Caco-2 (cell line): ENCODE measurements around the gene CLRN3. TPM values are rescaled to one million over a fixed set of nuclear protein-coding genes. Genes with fewer than 3 reads are reported as not detected.

Experiments
- BruUV-seq: library from RNA; stranded (reverse); fragments of 400-500 nt; replicated peaks from 2 replicates; lab custom pipeline; 2021; lab: Mats Ljungman, UMichigan
- CTCF ChIA-PET: fragments of 300-600 bp; sonication (Branson Sonifier 250); formaldehyde crosslinking; loops from one replicate; lab custom pipeline; 2022; ENCODE audit warnings: antibody characterized with exemption; lab: Charles Lee
- POLR2A ChIA-PET: fragments of 300-600 bp; sonication (Branson Sonifier 250); formaldehyde crosslinking; loops from one replicate; lab custom pipeline; 2022; ENCODE audit warnings: antibody characterized with exemption; lab: Charles Lee
- DNase-seq, 2 experiments: peaks; one replicate each; pipeline versions ENCODE4 v3.0.0 to v3.0.0-alpha.2; 2020 to 2022
- H3K27me3 ChIP-seq: replicated peaks from 2 replicates; pipeline ENCODE4 v1.6.0; 2011; ENCODE audit warnings: low read length; ENCODE audit not compliant: control insufficient read depth, insufficient read depth
- H3K36me3 ChIP-seq: 2 replicates; pipeline ENCODE4 v1.5.1; 2011; ENCODE audit warnings: low read length; ENCODE audit not compliant: control insufficient read depth, insufficient read depth
- H3K4me1 ChIP-seq: fragments of 250-450 bp; sonication (Bioruptor Pico); 2 replicates; pipeline ENCODE4 v1.5.1; 2020; ENCODE audit warnings: mild to moderate bottlenecking
- H3K4me3 ChIP-seq: 2 replicates; pipeline ENCODE4 v1.5.1; 2011; ENCODE audit warnings: low read depth, mild to moderate bottlenecking, control low read depth, low read length
- H3K9me3 ChIP-seq: fragments of 250-450 bp; sonication (Bioruptor Pico); 2 replicates; pipeline ENCODE4 v1.5.1; 2020; ENCODE audit warnings: mild to moderate bottlenecking, moderate library complexity
- H3K27ac Mint-ChIP-seq: one replicate; pipeline ENCODE4 v1.8.0; 2022; ENCODE audit warnings: mixed read lengths; ENCODE audit not compliant: unreplicated experiment
- H3K27me3 Mint-ChIP-seq: one replicate; pipeline ENCODE4 v1.8.0; 2022; ENCODE audit warnings: mixed read lengths; ENCODE audit not compliant: insufficient read depth, unreplicated experiment
- H3K36me3 Mint-ChIP-seq: one replicate; pipeline ENCODE4 v1.8.0; 2022; ENCODE audit warnings: mild to moderate bottlenecking, mixed read lengths; ENCODE audit not compliant: insufficient read depth, unreplicated experiment
- H3K4me1 Mint-ChIP-seq: one replicate; pipeline ENCODE4 v1.8.0; 2022; ENCODE audit warnings: low read depth, mixed read lengths; ENCODE audit not compliant: unreplicated experiment
- H3K4me3 Mint-ChIP-seq: one replicate; pipeline ENCODE4 v1.8.0; 2022; ENCODE audit warnings: mild to moderate bottlenecking, moderate library complexity, mixed read lengths; ENCODE audit not compliant: unreplicated experiment
- H3K9me3 Mint-ChIP-seq: one replicate; pipeline ENCODE4 v1.8.0; 2022; ENCODE audit warnings: mixed read lengths; ENCODE audit not compliant: unreplicated experiment
- CTCF ChIP-seq, 2 experiments: fragments of 200-600 bp in 1 of 2; IDR thresholded peaks; 1 replicate in 1 of 2; 2 replicates in 1 of 2; pipeline versions ENCODE4 v1.5.1 to v1.8.0; 2011 to 2022; ENCODE audit warnings: antibody characterized with exemption in 1 of 2, control low read depth in 1 of 2, inconsistent platforms in 1 of 2, low read depth in 1 of 2, low read length in 1 of 2, mild to moderate bottlenecking in 1 of 2, moderate library complexity in 1 of 2; ENCODE audit not compliant: insufficient read depth in 1 of 2, severe bottlenecking in 1 of 2, unreplicated experiment in 1 of 2
- intact Hi-C: fragments of 100-400 bp; cut with micrococcal nuclease; formaldehyde crosslinking; loops from one replicate; pipeline ENCODE4 v1.10.0; 2022; ENCODE audit not compliant: unreplicated experiment
- total RNA-seq: library from RNA; stranded (reverse); gene quantifications from 2 replicates; pipeline ENCODE4 v1.2.3, GENCODE V29; 2022

The CLRN3 gene
- total RNA-seq, 1 experiment from 2014 or later = 1.1 TPM

- intact Hi-C loops = no loop called here
- no peak for TF ChIP-seq CTCF (IDR thresholded peaks at IDR 0.05; ENCODE audit: insufficient read depth in 1 of 2, low read depth in 1 of 2, low read length in 1 of 2, severe bottlenecking in 1 of 2, unreplicated experiment in 1 of 2)
- no peak overlapping the region for H3K4me3 ChIP-seq
- no peaks in the 10 kb centered on the region for H3K27me3 ChIP-seq
- H3K36me3 ChIP-seq = no peaks in the 10 kb centered on the region
- no peaks in the 10 kb centered on the region for H3K9me3 Mint-ChIP-seq
- peaks cover 11% of the 10 kb centered on the region for H3K4me1 ChIP-seq
- H3K4me3 Mint-ChIP-seq = no peak overlapping the region
- ChIA-PET CTCF (no interaction called here), POLR2A (no interaction called here)
- H3K27ac Mint-ChIP-seq = no peak overlapping the region
- no peaks in the 10 kb centered on the region for H3K9me3 ChIP-seq
- no peaks in the 10 kb centered on the region for H3K36me3 Mint-ChIP-seq
- no peaks in the 10 kb centered on the region for H3K27me3 Mint-ChIP-seq
- no peak for DNase-seq
- BruUV-seq = no TSS peak
- H3K4me1 Mint-ChIP-seq = peaks cover 2% of the 10 kb centered on the region
Measured at GRCh38 chr10:127877699-127878098, 15.0 kb downstream of the CLRN3 start.

GRCh38 chr10:127877116-127877515, 15.6 kb downstream of the CLRN3 start:
- no peak overlapping the region for H3K4me3 Mint-ChIP-seq
- no peaks in the 10 kb centered on the region for H3K36me3 Mint-ChIP-seq
- no peaks in the 10 kb centered on the region for H3K27me3 Mint-ChIP-seq
- ChIA-PET POLR2A (no interaction called here), CTCF (no interaction called here)
- no peak for TF ChIP-seq CTCF (IDR thresholded peaks at IDR 0.05; ENCODE audit: insufficient read depth in 1 of 2, low read depth in 1 of 2, low read length in 1 of 2, severe bottlenecking in 1 of 2, unreplicated experiment in 1 of 2)
- no TSS peak for BruUV-seq
- Histone ChIP-seq H3K27me3 (no peaks in the 10 kb centered on the region), H3K4me3 (no peak overlapping the region), H3K4me1 (peaks cover 12% of the 10 kb centered on the region), H3K9me3 (no peaks in the 10 kb centered on the region), H3K36me3 (no peaks in the 10 kb centered on the region)
- intact Hi-C loops = no loop called here
- H3K27ac Mint-ChIP-seq = no peak overlapping the region
- no peak for DNase-seq
- H3K4me1 Mint-ChIP-seq = peaks cover 6% of the 10 kb centered on the region
- no peaks in the 10 kb centered on the region for H3K9me3 Mint-ChIP-seq

GRCh38 chr10:127875916-127876315, 16.8 kb downstream of the CLRN3 start:
- no peak overlapping the region for H3K27ac Mint-ChIP-seq
- no peaks in the 10 kb centered on the region for H3K27me3 Mint-ChIP-seq
- H3K36me3 Mint-ChIP-seq = no peaks in the 10 kb centered on the region
- H3K4me3 ChIP-seq = no peak overlapping the region
- peaks cover 6% of the 10 kb centered on the region for H3K4me1 Mint-ChIP-seq
- no peaks in the 10 kb centered on the region for H3K27me3 ChIP-seq
- BruUV-seq = no TSS peak
- intact Hi-C loops = no loop called here
- DNase-seq = no peak
- no peaks in the 10 kb centered on the region for H3K9me3 Mint-ChIP-seq
- no peaks in the 10 kb centered on the region for H3K9me3 ChIP-seq
- H3K4me1 ChIP-seq = peaks cover 6% of the 10 kb centered on the region; the same call in 1 of the 2 replicates
- no peak overlapping the region for H3K4me3 Mint-ChIP-seq
- TF ChIP-seq CTCF (IDR thresholded peaks at IDR 0.05; ENCODE audit: insufficient read depth in 1 of 2, low read depth in 1 of 2, low read length in 1 of 2, severe bottlenecking in 1 of 2, unreplicated experiment in 1 of 2) = no peak
- H3K36me3 ChIP-seq = no peaks in the 10 kb centered on the region
- CTCF ChIA-PET = no interaction called here
- POLR2A ChIA-PET = no interaction called here
